Loucy (cell line): ENCODE results near the gene OPRM1.

Source experiments
- H2AFZ ChIP-seq: fragments of 200-600 bp; sonication (generic); 2 replicates; pipeline ENCODE4 v1.6.0; 2016; ENCODE audit warnings: antibody characterized with exemption, mild to moderate bottlenecking, low read length, moderate library complexity
- H3F3A ChIP-seq: fragments of 200-600 bp; 2 replicates; pipeline ENCODE4 v1.6.0; 2016; ENCODE audit warnings: antibody characterized with exemption, low read depth, mild to moderate bottlenecking
- H3K27me3 ChIP-seq: fragments of 200-600 bp; sonication (generic); 2 replicates; pipeline ENCODE4 v1.6.1; 2014; ENCODE audit warnings: low read length, mild to moderate bottlenecking; ENCODE audit not compliant: insufficient read depth, poor library complexity, severe bottlenecking
- H3K36me3 ChIP-seq: fragments of 200-600 bp; sonication (generic); 2 replicates; pipeline ENCODE4 v1.6.1; 2016; ENCODE audit warnings: low read length; ENCODE audit not compliant: insufficient read depth
- H3K4me1 ChIP-seq: fragments of 200-600 bp; sonication (generic); 2 replicates; pipeline ENCODE4 v1.5.1; 2014; ENCODE audit warnings: low read length, mild to moderate bottlenecking; ENCODE audit not compliant: insufficient read depth, poor library complexity, severe bottlenecking
- H3K4me2 ChIP-seq: fragments of 200-600 bp; sonication (generic); 2 replicates; pipeline ENCODE4 v1.6.0; 2014; ENCODE audit warnings: antibody characterized with exemption, low read length, low read depth, mild to moderate bottlenecking; ENCODE audit not compliant: poor library complexity, severe bottlenecking
- H3K4me3 ChIP-seq: fragments of 200-600 bp; sonication (generic); 2 replicates; pipeline ENCODE4 v1.5.1; 2014; ENCODE audit warnings: low read length, mild to moderate bottlenecking, mixed read lengths; ENCODE audit not compliant: poor library complexity, severe bottlenecking
- H3K79me2 ChIP-seq: fragments of 200-600 bp; sonication (generic); 2 replicates; pipeline ENCODE4 v1.6.1; 2014; ENCODE audit warnings: low read length; ENCODE audit not compliant: insufficient read depth
- H3K9ac ChIP-seq: fragments of 200-600 bp; sonication (generic); 2 replicates; pipeline ENCODE4 v1.6.0; 2014; ENCODE audit warnings: mild to moderate bottlenecking, low read depth, low read length, moderate library complexity; ENCODE audit not compliant: poor library complexity, severe bottlenecking
- H3K9me2 ChIP-seq: fragments of 200-600 bp; sonication (generic); replicated peaks from 2 replicates; pipeline ENCODE4 v1.6.1; 2016; ENCODE audit warnings: low read depth, low read length, mixed read lengths
- H3K9me3 ChIP-seq: fragments of 200-600 bp; sonication (generic); 2 replicates; pipeline ENCODE4 v1.6.1; 2014; ENCODE audit warnings: mild to moderate bottlenecking, antibody characterized with exemption, low read length, low read depth; ENCODE audit not compliant: insufficient read depth
- H4K20me1 ChIP-seq: fragments of 200-600 bp; sonication (generic); 2 replicates; pipeline ENCODE4 v1.6.0; 2014; ENCODE audit warnings: antibody characterized with exemption, low read length, mild to moderate bottlenecking; ENCODE audit not compliant: insufficient read depth, poor library complexity, severe bottlenecking
- CTCF ChIP-seq: fragments of 200-600 bp; sonication (generic); conservative IDR thresholded peaks from 2 replicates; pipeline ENCODE4 v1.5.1; 2014; ENCODE audit warnings: mild to moderate bottlenecking, antibody characterized with exemption, low read length
- EZH2phosphoT487 ChIP-seq: fragments of 200-600 bp; IDR thresholded peaks from 2 replicates; pipeline ENCODE4 v1.6.1; 2018; ENCODE audit warnings: antibody characterized with exemption, mild to moderate bottlenecking, moderate library complexity, borderline replicate concordance

The OPRM1 gene

GRCh38 chr6:154285826-154286225 lies 246.8 kb downstream of the OPRM1 start:
- H3K9me2 ChIP-seq, result no peaks in the 10 kb centered on the region
- no peaks in the 10 kb centered on the region for H3K36me3 ChIP-seq
- H3K9ac ChIP-seq, result no peak overlapping the region
- no peaks in the 10 kb centered on the region for H3K79me2 ChIP-seq
- H2AFZ ChIP-seq, result no peak overlapping the region
- H4K20me1 ChIP-seq, result no peaks in the 10 kb centered on the region
- no peak overlapping the region for H3K4me2 ChIP-seq
- no peaks in the 10 kb centered on the region for H3K4me1 ChIP-seq
- H3K4me3 ChIP-seq, result no peak overlapping the region
- H3F3A ChIP-seq, result no peaks in the 10 kb centered on the region
- no peaks in the 10 kb centered on the region for H3K27me3 ChIP-seq
- no peaks in the 10 kb centered on the region for H3K9me3 ChIP-seq
- no peak for TF ChIP-seq EZH2phosphoT487
- TF ChIP-seq CTCF, result no peak

- no peaks in the 10 kb centered on the region for H3K27me3 ChIP-seq
- no peaks in the 10 kb centered on the region for H4K20me1 ChIP-seq
- no peaks in the 10 kb centered on the region for H3K9me2 ChIP-seq
- no peaks in the 10 kb centered on the region for H3K4me1 ChIP-seq
- no peaks in the 10 kb centered on the region for H3K36me3 ChIP-seq
- no peaks in the 10 kb centered on the region for H3F3A ChIP-seq
- no peak overlapping the region for H3K9ac ChIP-seq
- no peaks in the 10 kb centered on the region for H3K79me2 ChIP-seq
- TF ChIP-seq CTCF (no peak), EZH2phosphoT487 (no peak)
- H3K9me3 ChIP-seq, result no peaks in the 10 kb centered on the region
- no peak overlapping the region for H3K4me2 ChIP-seq
- no peak overlapping the region for H3K4me3 ChIP-seq
- no peak overlapping the region for H2AFZ ChIP-seq
These were observed 250.9 kb downstream of the OPRM1 start for GRCh38 chr6:154289818-154290508.

- Histone ChIP-seq H4K20me1 (no peaks in the 10 kb centered on the region), H3K9ac (no peak overlapping the region), H3K4me2 (no peak overlapping the region), H3F3A (no peaks in the 10 kb centered on the region), H3K4me1 (no peaks in the 10 kb centered on the region), H3K27me3 (no peaks in the 10 kb centered on the region), H2AFZ (no peak overlapping the region), H3K9me3 (no peaks in the 10 kb centered on the region), H3K9me2 (no peaks in the 10 kb centered on the region), H3K4me3 (no peak overlapping the region), H3K79me2 (no peaks in the 10 kb centered on the region), H3K36me3 (no peaks in the 10 kb centered on the region)
- TF ChIP-seq EZH2phosphoT487 (no peak), CTCF (no peak)
These were observed 253.0 kb downstream of the OPRM1 start for GRCh38 chr6:154292066-154292465.
